ENCODE measurements around the gene RCOR3.

DNA sequence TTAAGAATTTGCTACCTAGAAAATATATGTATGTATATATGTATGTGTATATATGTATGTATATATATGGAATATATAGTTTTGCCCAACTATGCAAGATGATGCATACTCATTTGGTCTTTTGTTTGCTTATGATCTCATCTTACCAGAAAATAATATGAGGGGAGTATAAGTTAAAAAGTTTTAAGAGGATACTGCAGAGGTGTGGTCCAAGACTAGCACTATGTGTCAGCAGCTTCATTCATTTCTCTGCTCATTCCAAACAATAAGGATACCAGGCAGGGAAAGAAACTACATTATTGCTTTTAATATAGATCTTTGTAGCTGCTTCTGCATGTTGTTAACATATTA is 22.8 kb downstream of the RCOR3 start:
- no peak for TF ChIP-seq POLR2A (IDR thresholded peaks at IDR 0.05)
- TF ChIP-seq, protein P1, sequence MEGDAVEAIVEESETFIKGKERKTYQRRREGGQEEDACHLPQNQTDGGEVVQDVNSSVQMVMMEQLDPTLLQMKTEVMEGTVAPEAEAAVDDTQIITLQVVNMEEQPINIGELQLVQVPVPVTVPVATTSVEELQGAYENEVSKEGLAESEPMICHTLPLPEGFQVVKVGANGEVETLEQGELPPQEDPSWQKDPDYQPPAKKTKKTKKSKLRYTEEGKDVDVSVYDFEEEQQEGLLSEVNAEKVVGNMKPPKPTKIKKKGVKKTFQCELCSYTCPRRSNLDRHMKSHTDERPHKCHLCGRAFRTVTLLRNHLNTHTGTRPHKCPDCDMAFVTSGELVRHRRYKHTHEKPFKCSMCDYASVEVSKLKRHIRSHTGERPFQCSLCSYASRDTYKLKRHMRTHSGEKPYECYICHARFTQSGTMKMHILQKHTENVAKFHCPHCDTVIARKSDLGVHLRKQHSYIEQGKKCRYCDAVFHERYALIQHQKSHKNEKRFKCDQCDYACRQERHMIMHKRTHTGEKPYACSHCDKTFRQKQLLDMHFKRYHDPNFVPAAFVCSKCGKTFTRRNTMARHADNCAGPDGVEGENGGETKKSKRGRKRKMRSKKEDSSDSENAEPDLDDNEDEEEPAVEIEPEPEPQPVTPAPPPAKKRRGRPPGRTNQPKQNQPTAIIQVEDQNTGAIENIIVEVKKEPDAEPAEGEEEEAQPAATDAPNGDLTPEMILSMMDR (IDR thresholded peaks at IDR 0.05) = no peak
